Smooth muscle cell (in vitro differentiated cells): ENCODE results near the gene CBX3. TPM values are rescaled to one million over a fixed set of nuclear protein-coding genes. Genes with fewer than 3 reads are reported as not detected.
"Not testable (repeated sequence)": the region's sequence is repeated elsewhere in the genome, so short reads cannot be mapped to it uniquely, and the experiment has no call there.

Experiments used
- DNase-seq: peaks from one replicate; lab custom pipeline; 2025; ENCODE audit not compliant: unreplicated experiment; lab: John Stamatoyannopoulos, UW
- H2AFZ ChIP-seq: fragments of 200-600 bp; sonication (generic); 2 replicates; pipeline ENCODE4 v1.6.0; 2016; ENCODE audit warnings: antibody characterized with exemption, low read depth, mild to moderate bottlenecking
- H3F3A ChIP-seq: fragments of 200-600 bp; sonication (generic); 2 replicates; pipeline ENCODE4 v1.6.0; 2017; ENCODE audit warnings: antibody characterized with exemption, low read depth
- H3K27ac ChIP-seq: fragments of 200-600 bp; sonication (generic); 2 replicates; pipeline ENCODE4 v1.5.1; 2016; ENCODE audit warnings: low read depth, mild to moderate bottlenecking
- H3K27me3 ChIP-seq: fragments of 200-600 bp; sonication (generic); 2 replicates; pipeline ENCODE4 v1.6.1; 2016; ENCODE audit warnings: low read depth, mild to moderate bottlenecking
- H3K36me3 ChIP-seq: fragments of 200-600 bp; sonication (generic); 2 replicates; pipeline ENCODE4 v1.5.1; 2016; ENCODE audit warnings: low read depth
- H3K4me1 ChIP-seq: fragments of 200-600 bp; sonication (generic); 2 replicates; pipeline ENCODE4 v1.5.1; 2016; ENCODE audit warnings: low read depth
- H3K4me2 ChIP-seq: fragments of 200-600 bp; sonication (generic); 2 replicates; pipeline ENCODE4 v1.6.0; 2016; ENCODE audit warnings: mild to moderate bottlenecking
- H3K4me3 ChIP-seq: fragments of 200-600 bp; sonication (generic); 2 replicates; pipeline ENCODE4 v1.5.1; 2016; ENCODE audit warnings: mild to moderate bottlenecking
- H3K79me2 ChIP-seq: fragments of 200-600 bp; sonication (generic); 2 replicates; pipeline ENCODE4 v1.6.0; 2016; ENCODE audit warnings: low read depth, mild to moderate bottlenecking
- H3K9ac ChIP-seq: fragments of 200-600 bp; sonication (generic); 2 replicates; pipeline ENCODE4 v1.6.0; 2016; ENCODE audit warnings: low read depth
- H3K9me3 ChIP-seq: fragments of 200-600 bp; sonication (generic); replicated peaks from 2 replicates; pipeline ENCODE4 v1.5.1; 2016; ENCODE audit warnings: low read depth
- H4K20me1 ChIP-seq: fragments of 200-600 bp; sonication (generic); 2 replicates; pipeline ENCODE4 v1.6.0; 2016; ENCODE audit warnings: low read depth
- WGBS: methylation state at CpG from one replicate; pipeline ENCODE4 v1.1.7; 2016; ENCODE audit warnings: low lambda C conversion rate; 5-methylcytosine and 5-hydroxymethylcytosine counted together
- polyA plus RNA-seq: library from polyadenylated mRNA; unstranded; fragments of >200 nt; fragmentation: Nextera tagmentation; extraction: Ambion mirVana; gene quantifications from 2 replicates; pipeline ENCODE4 v1.2.1, GENCODE V29; 2016
- total RNA-seq: library from RNA; depleted of rRNA; stranded (reverse); fragments of >200 nt; gene quantifications from 2 replicates; pipeline ENCODE4 v1.2.3, GENCODE V29; 2014
- TF ChIP-seq, protein P1 (sequence below): fragments of 200-600 bp; sonication (generic); IDR thresholded peaks from 2 replicates; pipeline ENCODE4 v1.5.1; 2017; ENCODE audit warnings: borderline replicate concordance, mild to moderate bottlenecking, antibody characterized with exemption; ENCODE audit not compliant: insufficient read depth, poor library complexity, severe bottlenecking

The CBX3 gene
- total and polyA plus RNA-seq, 2 experiments from 2014 or later = 119 to 156 TPM

DNA sequence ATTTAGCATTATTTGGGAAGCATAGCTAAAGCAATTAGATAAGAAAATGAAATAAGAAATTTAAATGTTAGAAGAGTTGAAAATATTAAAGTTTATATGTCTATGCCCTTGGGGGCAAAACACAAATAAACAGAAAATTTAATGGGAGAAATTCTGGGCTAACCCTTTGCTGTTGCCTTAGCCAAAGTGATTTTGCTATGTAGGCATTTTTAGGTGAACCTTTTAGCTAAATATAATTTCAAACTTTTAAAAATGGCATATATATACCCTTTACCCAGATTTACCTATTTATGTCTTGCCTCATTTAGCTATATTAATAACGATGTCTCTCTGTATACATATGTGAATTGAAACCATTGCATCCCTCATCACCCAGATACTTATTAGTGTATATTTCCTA is 29.5 kb upstream of the CBX3 start:
- H2AFZ ChIP-seq = no peak overlapping the region
- no peaks in the 10 kb centered on the region for H3F3A ChIP-seq
- no peaks in the 10 kb centered on the region for H3K4me1 ChIP-seq
- TF ChIP-seq, protein P1, sequence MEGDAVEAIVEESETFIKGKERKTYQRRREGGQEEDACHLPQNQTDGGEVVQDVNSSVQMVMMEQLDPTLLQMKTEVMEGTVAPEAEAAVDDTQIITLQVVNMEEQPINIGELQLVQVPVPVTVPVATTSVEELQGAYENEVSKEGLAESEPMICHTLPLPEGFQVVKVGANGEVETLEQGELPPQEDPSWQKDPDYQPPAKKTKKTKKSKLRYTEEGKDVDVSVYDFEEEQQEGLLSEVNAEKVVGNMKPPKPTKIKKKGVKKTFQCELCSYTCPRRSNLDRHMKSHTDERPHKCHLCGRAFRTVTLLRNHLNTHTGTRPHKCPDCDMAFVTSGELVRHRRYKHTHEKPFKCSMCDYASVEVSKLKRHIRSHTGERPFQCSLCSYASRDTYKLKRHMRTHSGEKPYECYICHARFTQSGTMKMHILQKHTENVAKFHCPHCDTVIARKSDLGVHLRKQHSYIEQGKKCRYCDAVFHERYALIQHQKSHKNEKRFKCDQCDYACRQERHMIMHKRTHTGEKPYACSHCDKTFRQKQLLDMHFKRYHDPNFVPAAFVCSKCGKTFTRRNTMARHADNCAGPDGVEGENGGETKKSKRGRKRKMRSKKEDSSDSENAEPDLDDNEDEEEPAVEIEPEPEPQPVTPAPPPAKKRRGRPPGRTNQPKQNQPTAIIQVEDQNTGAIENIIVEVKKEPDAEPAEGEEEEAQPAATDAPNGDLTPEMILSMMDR = no peak
- DNase-seq = no peak
- H3K9me3 ChIP-seq = no peaks in the 10 kb centered on the region
- H3K27ac ChIP-seq = no peak overlapping the region
- no peak overlapping the region for H3K9ac ChIP-seq
- H3K4me3 ChIP-seq = no peak overlapping the region
- no peaks in the 10 kb centered on the region for H3K27me3 ChIP-seq
- no peaks in the 10 kb centered on the region for H3K79me2 ChIP-seq
- WGBS = 95% methylated on average over 1 of the region's 1 CpG
- no peak overlapping the region for H3K4me2 ChIP-seq
- H3K36me3 ChIP-seq = no peaks in the 10 kb centered on the region
- no peaks in the 10 kb centered on the region for H4K20me1 ChIP-seq

GRCh38 chr7:26175903-26176302 is 25.6 kb upstream of the CBX3 start:
- H3K9ac ChIP-seq, H3K4me2 ChIP-seq, H3K4me1 ChIP-seq, H3K9me3 ChIP-seq, H3K36me3 ChIP-seq, H3K79me2 ChIP-seq, H4K20me1 ChIP-seq, H2AFZ ChIP-seq, H3K4me3 ChIP-seq, H3K27me3 ChIP-seq, DNase-seq, H3K27ac ChIP-seq: not testable (repeated sequence)
- WGBS = 93% methylated on average over 1 of the region's 4 CpGs
- H3F3A ChIP-seq = peaks cover 11% of the 10 kb centered on the region

DNA sequence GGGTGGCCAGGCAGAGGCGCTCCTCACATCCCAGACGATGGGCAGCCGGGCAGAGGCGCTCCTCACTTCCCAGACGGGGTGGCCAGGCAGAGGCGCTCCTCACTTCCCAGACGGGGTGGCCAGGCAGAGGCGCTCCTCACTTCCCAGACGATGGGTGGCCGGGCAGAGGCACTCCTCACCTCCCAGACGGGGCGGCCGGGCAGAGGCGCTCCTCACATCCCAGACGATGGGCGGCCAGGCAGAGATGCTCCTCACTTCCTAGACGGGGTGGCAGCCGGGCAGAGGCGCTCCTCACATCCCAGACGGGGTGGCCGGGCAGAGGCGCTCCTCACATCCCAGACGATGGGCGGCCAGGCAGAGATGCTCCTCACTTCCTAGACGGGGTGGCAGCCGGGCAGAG is 24.8 kb upstream of the CBX3 start:
- DNase-seq, H3K36me3 ChIP-seq, H3K4me3 ChIP-seq, H3K27me3 ChIP-seq, H3K9ac ChIP-seq, H3K4me1 ChIP-seq, H3K79me2 ChIP-seq, H3K4me2 ChIP-seq, H3K27ac ChIP-seq, H3K9me3 ChIP-seq, H2AFZ ChIP-seq, H4K20me1 ChIP-seq: not testable (repeated sequence)
- H3F3A ChIP-seq = peaks cover 15% of the 10 kb centered on the region
- WGBS = 99% methylated on average over 20 of the region's 26 CpGs

- DNase-seq, H3K27ac ChIP-seq, H3K9me3 ChIP-seq, H3K27me3 ChIP-seq, H3K4me1 ChIP-seq, H4K20me1 ChIP-seq, H3K36me3 ChIP-seq, H3K79me2 ChIP-seq, H3K4me3 ChIP-seq, H3K4me2 ChIP-seq, H3K9ac ChIP-seq, H2AFZ ChIP-seq: not testable (repeated sequence)
- 97% methylated on average over 20 of the region's 20 CpGs for WGBS
- H3F3A ChIP-seq = peaks cover 20% of the 10 kb centered on the region
These were observed 24.3 kb upstream of the CBX3 start for GRCh38 chr7:26177269-26177668.

GRCh38 chr7:26178272-26178960 is 23.1 kb upstream of the CBX3 start:
- Histone ChIP-seq H3F3A (peaks cover 29% of the 10 kb centered on the region), H3K4me3 (no peak overlapping the region), H3K9me3 (no peaks in the 10 kb centered on the region), H3K4me1 (no peaks in the 10 kb centered on the region), H3K9ac (no peak overlapping the region), H3K36me3 (no peaks in the 10 kb centered on the region), H3K79me2 (no peaks in the 10 kb centered on the region), H2AFZ (no peak overlapping the region), H3K27me3 (no peaks in the 10 kb centered on the region), H3K27ac (no peak overlapping the region), H3K4me2 (no peak overlapping the region), H4K20me1 (peaks cover 12% of the 10 kb centered on the region)
- DNase-seq = no peak
- 92% methylated on average over 7 of the region's 7 CpGs for whole genome bisulfite sequencing
- TF ChIP-seq, protein P1 = no peak
